GM21786 (cell line): ENCODE results near the gene TUBB6.

ENCODE experiments used
- ATAC-seq: cut with Tn5 transposase; IDR thresholded peaks from one replicate; pipeline ENCODE4 v1.9.1; 2021; ENCODE audit not compliant: unreplicated experiment

Gene TUBB6

GRCh38 chr18:12313530-12314245, 5.6 kb downstream of the TUBB6 start:
- ATAC-seq, result no peak

DNA sequence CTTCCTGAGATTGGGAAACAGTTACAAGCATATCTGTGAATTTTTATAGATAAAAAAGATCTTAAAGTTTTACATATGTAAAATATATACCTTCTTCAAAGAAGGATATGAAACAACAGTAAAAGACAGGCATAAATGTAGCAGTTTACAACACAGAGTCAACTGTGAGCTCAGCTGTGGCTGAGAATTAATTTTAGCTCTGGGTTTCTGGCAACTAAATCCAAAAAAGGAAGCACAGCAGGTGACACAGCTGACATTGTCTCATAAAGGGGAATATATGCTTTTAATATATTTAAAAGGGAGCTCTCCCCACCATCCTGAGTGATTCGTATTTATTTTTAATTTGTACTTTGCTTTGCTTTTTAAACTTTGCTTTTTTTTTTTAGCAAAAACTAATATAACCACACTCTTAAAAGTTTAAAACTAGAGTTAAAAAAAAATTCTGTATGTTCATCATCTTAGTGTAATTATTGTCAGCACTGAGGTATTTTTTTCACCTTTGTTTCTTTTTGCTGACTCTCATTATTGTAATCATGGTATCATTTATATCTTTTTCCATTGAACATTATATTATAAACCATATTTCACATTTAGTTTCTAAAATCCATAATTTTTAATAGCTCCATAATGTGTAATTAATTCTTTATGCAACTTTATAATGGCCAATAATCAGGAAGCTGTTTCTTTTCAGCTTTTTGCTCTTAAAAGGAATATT, 6.7 kb downstream of the TUBB6 start:
- ATAC-seq, result peak; percentile 48

DNA sequence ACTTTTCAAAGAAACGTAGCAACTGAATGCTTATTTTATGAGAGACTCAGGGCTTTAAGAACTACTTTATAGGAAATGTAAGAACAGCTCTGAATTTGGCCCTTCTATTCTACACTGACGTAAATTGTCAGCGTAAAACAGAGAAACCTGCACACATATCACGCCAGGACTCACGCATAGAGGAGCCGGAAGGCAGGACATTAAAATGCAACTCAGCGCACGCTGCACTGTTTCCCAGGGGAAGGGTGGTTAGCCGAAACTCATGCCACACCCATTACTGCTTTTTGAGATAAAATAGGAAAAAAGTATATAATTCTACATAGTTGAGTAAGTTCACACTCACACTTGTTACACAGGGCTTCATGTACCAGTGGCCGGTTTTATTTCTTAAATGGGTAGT, 7.4 kb downstream of the TUBB6 start:
- no peak for ATAC-seq

- no peak for ATAC-seq
These were observed 7.9 kb downstream of the TUBB6 start for GRCh38 chr18:12315911-12316310.

DNA sequence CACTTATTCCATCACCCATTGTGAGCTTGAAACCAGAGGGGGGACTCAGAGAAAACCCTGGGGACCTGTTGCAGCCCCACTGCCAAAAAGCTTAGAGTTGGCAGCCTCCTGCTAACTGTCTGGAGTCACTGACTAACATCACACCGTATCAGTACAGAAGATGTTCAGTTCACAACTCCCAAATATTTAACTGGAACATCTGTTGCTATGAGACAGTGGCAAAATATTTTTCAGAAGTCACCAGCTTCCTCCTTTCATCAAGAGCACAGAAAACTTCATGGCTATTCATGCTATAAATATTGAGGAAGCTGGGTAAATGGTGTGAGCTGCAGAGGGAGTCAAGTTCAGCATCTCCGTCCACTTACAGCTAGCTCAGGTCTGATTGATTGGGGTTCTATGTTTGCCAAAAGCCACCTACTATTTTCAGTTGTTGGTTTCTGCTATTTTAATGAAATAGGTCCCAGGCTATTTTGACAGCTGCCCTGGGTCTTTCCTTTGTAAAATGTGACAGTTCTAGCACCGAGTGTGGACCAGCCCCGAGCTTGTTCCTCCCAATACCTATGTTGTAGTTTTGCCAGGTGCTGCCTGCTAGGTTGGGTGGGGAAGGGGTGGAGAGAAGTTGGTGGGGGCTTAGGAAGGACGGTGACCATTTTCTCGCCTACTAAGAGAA, 9.8 kb downstream of the TUBB6 start:
- no peak for ATAC-seq

DNA sequence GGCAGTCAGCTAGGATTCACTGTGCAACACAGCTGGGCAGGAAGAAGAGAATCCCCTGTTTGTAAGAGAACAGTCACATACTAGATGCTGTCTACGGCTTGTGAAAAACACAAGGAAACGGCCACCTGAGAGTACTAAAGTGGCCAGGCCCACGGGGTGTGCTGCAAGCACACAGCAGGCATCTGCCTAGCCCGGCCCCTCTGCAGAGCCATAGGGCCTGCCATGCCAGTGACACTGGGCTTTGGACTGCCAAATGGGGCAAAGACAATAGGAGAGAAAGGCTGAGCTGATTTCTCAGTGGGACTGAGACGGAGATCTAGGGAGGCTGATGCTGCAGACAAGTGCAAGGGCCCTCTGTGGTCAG, 10.3 kb downstream of the TUBB6 start:
- no peak for ATAC-seq

- ATAC-seq, result no peak
These were observed 10.8 kb downstream of the TUBB6 start for GRCh38 chr18:12318857-12319256.

DNA sequence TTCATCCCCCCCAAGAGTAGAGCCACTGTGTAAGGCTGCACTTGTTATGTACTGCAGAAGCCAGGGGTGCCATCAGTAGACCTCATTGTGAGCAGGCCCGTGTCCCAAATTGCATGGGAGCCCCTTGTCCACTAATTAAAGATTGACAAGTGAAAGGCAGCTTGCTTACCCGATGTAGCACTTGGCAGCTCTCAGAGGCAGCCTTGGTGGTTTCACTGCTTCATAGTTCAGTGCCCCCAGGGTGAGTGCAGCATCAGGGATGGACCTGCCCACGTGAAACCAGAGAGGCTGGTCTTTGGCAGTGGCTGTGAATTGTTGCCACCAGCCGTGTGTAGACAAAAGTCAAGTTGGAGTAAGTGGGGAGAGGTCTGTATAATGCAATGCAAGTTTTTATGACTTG, 13.3 kb downstream of the TUBB6 start:
- peak; percentile 82 for ATAC-seq

DNA sequence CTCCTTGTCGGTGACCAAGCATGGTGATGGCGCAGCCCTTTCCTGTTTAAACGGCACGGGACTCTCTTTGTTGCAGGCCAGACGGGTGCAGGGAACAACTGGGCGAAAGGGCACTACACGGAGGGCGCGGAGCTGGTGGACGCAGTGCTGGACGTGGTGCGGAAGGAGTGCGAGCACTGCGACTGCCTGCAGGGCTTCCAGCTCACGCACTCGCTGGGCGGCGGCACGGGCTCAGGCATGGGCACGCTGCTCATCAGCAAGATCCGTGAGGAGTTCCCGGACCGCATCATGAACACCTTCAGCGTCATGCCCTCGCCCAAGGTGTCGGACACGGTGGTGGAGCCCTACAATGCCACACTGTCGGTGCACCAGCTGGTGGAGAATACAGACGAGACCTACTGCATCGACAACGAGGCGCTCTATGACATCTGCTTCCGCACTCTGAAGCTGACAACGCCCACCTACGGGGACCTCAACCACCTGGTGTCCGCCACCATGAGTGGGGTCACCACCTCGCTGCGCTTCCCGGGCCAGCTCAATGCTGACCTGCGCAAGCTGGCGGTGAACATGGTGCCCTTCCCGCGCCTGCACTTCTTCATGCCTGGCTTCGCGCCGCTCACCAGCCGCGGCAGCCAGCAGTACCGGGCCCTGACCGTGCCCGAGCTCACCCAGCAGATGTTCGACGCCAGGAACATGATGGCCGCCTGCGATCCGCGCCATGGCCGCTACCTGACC, 17.1 kb downstream of the TUBB6 start:
- ATAC-seq, result no peak

DNA sequence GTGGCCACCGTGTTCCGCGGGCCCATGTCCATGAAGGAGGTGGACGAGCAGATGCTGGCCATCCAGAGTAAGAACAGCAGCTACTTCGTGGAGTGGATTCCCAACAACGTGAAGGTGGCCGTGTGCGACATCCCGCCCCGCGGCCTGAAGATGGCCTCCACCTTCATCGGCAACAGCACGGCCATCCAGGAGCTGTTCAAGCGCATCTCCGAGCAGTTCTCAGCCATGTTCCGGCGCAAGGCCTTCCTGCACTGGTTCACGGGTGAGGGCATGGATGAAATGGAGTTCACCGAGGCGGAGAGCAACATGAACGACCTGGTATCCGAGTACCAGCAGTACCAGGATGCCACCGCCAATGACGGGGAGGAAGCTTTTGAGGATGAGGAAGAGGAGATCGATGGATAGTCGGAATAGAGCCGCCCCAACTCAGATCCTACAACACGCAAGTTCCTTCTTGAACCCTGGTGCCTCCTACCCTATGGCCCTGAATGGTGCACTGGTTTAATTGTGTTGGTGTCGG, 17.7 kb downstream of the TUBB6 start:
- no peak for ATAC-seq

DNA sequence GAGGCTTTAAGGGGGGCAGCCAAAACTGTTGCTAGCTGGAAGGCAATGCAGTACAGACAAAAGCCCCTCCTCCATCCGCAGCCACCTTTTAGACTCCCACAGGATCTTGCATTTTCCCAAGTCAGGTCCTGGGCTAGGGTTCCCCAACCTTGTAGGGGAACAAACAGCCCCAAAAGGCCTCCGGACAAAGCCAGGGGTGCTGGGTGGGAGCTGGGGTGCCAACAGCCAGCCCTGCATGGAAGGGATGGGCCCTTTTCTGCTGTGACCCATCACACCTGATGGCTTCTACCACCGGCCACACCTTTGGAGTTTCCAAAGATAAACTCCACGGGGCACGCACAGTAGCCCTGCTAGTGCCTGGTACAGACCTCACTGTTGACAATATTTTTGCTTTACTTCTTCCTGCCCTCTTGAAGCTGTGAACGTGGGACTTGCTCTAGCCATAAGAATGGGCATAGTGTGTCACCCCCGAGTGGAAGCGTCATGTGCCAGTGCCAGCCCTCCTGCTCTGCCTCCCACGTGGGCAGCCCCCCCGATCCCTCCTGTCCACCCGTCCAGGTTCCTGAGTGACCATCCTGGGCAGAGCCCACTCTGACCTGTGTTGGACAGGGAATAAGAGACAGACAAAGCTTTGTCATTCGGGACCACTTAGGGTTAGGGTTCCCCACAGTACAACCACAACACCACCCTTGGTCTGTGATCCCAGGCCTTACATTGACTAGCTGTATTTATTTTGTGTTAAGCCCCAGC, 18.8 kb downstream of the TUBB6 start:
- ATAC-seq, result no peak

DNA sequence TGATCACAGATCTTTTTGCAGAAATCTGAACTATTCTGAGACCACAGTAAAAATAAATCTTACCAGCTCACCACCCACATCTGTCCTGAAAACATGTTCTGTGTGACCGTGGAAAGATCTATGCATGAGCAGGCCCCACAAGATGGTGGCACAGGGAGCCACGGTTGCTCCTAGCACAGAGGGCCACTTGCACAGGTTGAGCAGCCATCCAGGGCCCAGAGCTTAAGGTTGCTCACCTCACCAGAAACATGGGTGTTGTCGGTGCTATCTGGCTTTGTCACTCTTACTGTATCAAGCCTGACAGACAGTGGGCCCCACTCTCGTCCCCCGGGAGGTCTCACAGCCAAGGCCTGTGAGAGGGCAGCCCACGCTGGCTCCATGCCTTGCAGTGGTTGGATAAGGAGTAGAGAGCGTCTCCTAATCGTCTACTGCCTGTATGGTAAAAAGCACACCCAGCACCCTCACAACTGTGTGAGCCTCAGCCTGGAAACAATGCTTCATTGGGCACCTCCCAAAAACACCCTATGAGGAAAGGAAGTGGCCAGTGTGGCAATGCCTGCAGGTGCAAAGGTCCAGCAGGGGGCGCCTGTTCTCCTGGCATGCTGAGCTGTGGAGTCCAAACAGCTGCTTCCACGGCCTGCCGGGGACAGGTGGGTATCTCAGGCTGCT, 19.6 kb downstream of the TUBB6 start:
- peak; percentile 65 for ATAC-seq

GRCh38 chr18:12328179-12328823, 20.3 kb downstream of the TUBB6 start:
- ATAC-seq, result no peak

DNA sequence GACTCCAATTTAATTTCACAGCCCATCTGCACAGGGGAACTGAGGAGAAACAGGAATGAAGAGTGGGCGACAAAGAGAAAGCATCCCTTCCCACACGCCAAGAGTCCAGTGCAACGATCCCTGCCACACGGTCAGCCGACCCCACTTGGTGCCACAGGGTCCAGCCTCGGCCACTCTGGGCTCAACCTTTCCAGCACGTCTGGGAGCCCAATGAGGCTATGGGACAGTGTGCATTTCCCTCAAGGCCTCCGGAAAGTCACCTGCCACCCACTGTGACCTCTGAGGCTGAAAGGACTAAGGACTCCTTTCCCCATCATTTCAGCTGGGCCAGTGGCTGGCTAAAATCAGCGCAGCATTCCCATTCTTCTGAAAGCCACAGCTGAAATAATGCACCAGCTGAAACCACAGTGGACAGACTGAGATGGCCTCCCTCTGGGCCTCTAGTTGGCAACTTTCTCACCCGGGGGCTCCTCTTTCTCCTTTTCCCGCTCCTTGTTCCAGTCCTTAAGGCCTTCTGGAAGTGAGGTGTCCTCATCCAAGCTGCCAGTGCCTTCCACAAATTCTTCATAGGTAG, 21.2 kb downstream of the TUBB6 start:
- no peak for ATAC-seq

- ATAC-seq, result no peak
These were observed 22.7 kb downstream of the TUBB6 start for GRCh38 chr18:12330766-12331165.

- ATAC-seq, result no peak
These were observed 25.7 kb downstream of the TUBB6 start for GRCh38 chr18:12333506-12334290.

- ATAC-seq, result no peak
These were observed 26.3 kb downstream of the TUBB6 start for GRCh38 chr18:12334366-12334808.

GRCh38 chr18:12334863-12335262, 26.8 kb downstream of the TUBB6 start:
- ATAC-seq, result no peak
